Testis (tissue), 3 donors: ENCODE results near the gene GPC3. TPM values are rescaled to one million over a fixed set of nuclear protein-coding genes. Genes with fewer than 3 reads are reported as not detected.

Experiments
- DNase-seq: peaks from one replicate; pipeline ENCODE4 v3.0.0-alpha.2; 2019
- H3K27ac ChIP-seq, 2 donors: fragments of 200-600 bp; sonication (generic); one replicate each; pipeline ENCODE4 v1.5.1; 2019
- H3K27me3 ChIP-seq: fragments of 200-600 bp; sonication (generic); one replicate; pipeline ENCODE4 v1.5.1; 2019
- H3K36me3 ChIP-seq: fragments of 200-600 bp; sonication (generic); one replicate; pipeline ENCODE4 v1.5.1; 2017; ENCODE audit warnings: low read depth; ENCODE audit errors: missing control alignments
- H3K4me1 ChIP-seq: fragments of 200-600 bp; sonication (generic); one replicate; pipeline ENCODE4 v1.5.1; 2019
- H3K4me3 ChIP-seq, 2 donors: fragments of 200-600 bp; sonication (generic); one replicate each; pipeline ENCODE4 v1.5.1; 2017 to 2019
- H3K9me3 ChIP-seq: fragments of 200-600 bp; sonication (generic); one replicate; pipeline ENCODE4 v1.5.1; 2017
- CTCF ChIP-seq, 3 experiments: fragments of 450-650 bp in 2 of 3; fragments of 200-600 bp in 1 of 3; sonication (generic) in 1 of 3; IDR thresholded peaks; one replicate each; pipeline ENCODE4 v1.5.1; 2016 to 2019; ENCODE audit warnings: antibody characterized with exemption in 3 of 3, mild to moderate bottlenecking in 2 of 3, moderate library complexity in 1 of 3
- POLR2A ChIP-seq: fragments of 450-650 bp; IDR thresholded peaks from one replicate; pipeline ENCODE4 v1.6.1; 2017; ENCODE audit warnings: antibody characterized with exemption, mild to moderate bottlenecking, moderate library complexity
- WGBS, 2 donors: methylation state at CpG; one replicate each; pipeline ENCODE4 v1.1.5; 2018; 5-methylcytosine and 5-hydroxymethylcytosine counted together
- intact Hi-C: fragments of 100-400 bp; cut with DNase I; formaldehyde crosslinking; loops from one replicate; pipeline ENCODE4 v1.15.1; 2023; ENCODE audit warnings: low total_unique reads
- polyA plus RNA-seq: library from polyadenylated mRNA; stranded (reverse); fragments of 350-450 nt; fragmentation: Illumina TruSeq; extraction: RNeasy Lipid Tissue Mini Kit (QIAGEN cat#74804); gene quantifications from one replicate; pipeline ENCODE4 v1.2.3, GENCODE V29; 2014; ENCODE audit warnings: low read depth, low replicate concordance; ENCODE audit not compliant: insufficient read depth
- total RNA-seq, 2 donors: library from RNA; depleted of rRNA; stranded (reverse); fragments of >200 nt; gene quantifications; one replicate each; pipeline ENCODE4 v1.2.3, GENCODE V29; 2016

GPC3 gene
- total and polyA plus RNA-seq, 3 donors from 2014 or later: 4.9 to 12.9 (median 5.4) TPM

- Histone ChIP-seq H3K4me3 (no peak overlapping the region), H3K27me3 (no peaks in the 10 kb centered on the region), H3K27ac (no peak overlapping the region), H3K4me1 (no peaks in the 10 kb centered on the region), H3K36me3 (no peaks in the 10 kb centered on the region), H3K9me3 (no peaks in the 10 kb centered on the region)
- intact Hi-C loops: no loop called here
- TF ChIP-seq CTCF (IDR thresholded peaks at IDR 0.05): no peak
- TF ChIP-seq POLR2A: no peak
- DNase-seq: no peak
Measured at GRCh38 chrX:133654811-133655210, 330.6 kb downstream of the GPC3 start.

- Histone ChIP-seq H3K4me3 (no peak overlapping the region), H3K4me1 (no peaks in the 10 kb centered on the region), H3K27ac (no peak overlapping the region), H3K9me3 (no peaks in the 10 kb centered on the region), H3K36me3 (no peaks in the 10 kb centered on the region), H3K27me3 (no peaks in the 10 kb centered on the region)
- intact Hi-C loops: no loop called here
- no peak for TF ChIP-seq POLR2A
- TF ChIP-seq CTCF (IDR thresholded peaks at IDR 0.05): no peak
- 74 to 82% methylated on average over 2 of the region's 2 CpGs for WGBS, 2 donors
- no peak for DNase-seq
Measured at GRCh38 chrX:133653358-133653757, 332.0 kb downstream of the GPC3 start.

- no peak for DNase-seq
- H3K27me3 ChIP-seq: no peaks in the 10 kb centered on the region
- intact Hi-C loops: no loop called here
- H3K4me3 ChIP-seq: no peak overlapping the region
- H3K4me1 ChIP-seq: no peaks in the 10 kb centered on the region
- no peaks in the 10 kb centered on the region for H3K36me3 ChIP-seq
- H3K9me3 ChIP-seq: no peaks in the 10 kb centered on the region
- TF ChIP-seq POLR2A (no peak), CTCF (IDR thresholded peaks at IDR 0.05) (no peak)
- 65 to 78% methylated on average over 1 of the region's 1 CpG for WGBS, 2 donors
- H3K27ac ChIP-seq: no peak overlapping the region
Measured at GRCh38 chrX:133652185-133652584, 333.2 kb downstream of the GPC3 start.

- no peaks in the 10 kb centered on the region for H3K27me3 ChIP-seq
- H3K4me1 ChIP-seq: no peaks in the 10 kb centered on the region
- no peak overlapping the region for H3K27ac ChIP-seq
- WGBS, 2 donors: 20 to 31% methylated on average over 1 of the region's 1 CpG
- H3K9me3 ChIP-seq: no peaks in the 10 kb centered on the region
- TF ChIP-seq CTCF (IDR thresholded peaks at IDR 0.05) (no peak), POLR2A (no peak)
- H3K4me3 ChIP-seq: no peak overlapping the region
- no peaks in the 10 kb centered on the region for H3K36me3 ChIP-seq
- DNase-seq: no peak
- intact Hi-C loops: no loop called here
Measured at GRCh38 chrX:133650239-133650638, 335.2 kb downstream of the GPC3 start.

- TF ChIP-seq POLR2A (no peak), CTCF (IDR thresholded peaks at IDR 0.05) (no peak)
- WGBS, 2 donors: 88% methylated on average over 1 of the region's 1 CpG; no CpG with 5 or more reads in 1 of the 2 donors
- no peaks in the 10 kb centered on the region for H3K9me3 ChIP-seq
- H3K4me3 ChIP-seq: no peak overlapping the region
- no peak overlapping the region for H3K27ac ChIP-seq
- intact Hi-C loops: no loop called here
- H3K27me3 ChIP-seq: no peaks in the 10 kb centered on the region
- no peaks in the 10 kb centered on the region for H3K4me1 ChIP-seq
- H3K36me3 ChIP-seq: no peaks in the 10 kb centered on the region
- no peak for DNase-seq
Measured at GRCh38 chrX:133649651-133650050, 335.7 kb downstream of the GPC3 start.
